Astrocyte of the cerebellum (primary cell): ENCODE results near the gene TFDP2.
"Not testable (repeated sequence)": the region's sequence is repeated elsewhere in the genome, so short reads cannot be mapped to it uniquely, and the experiment has no call there.

Source experiments
- DNase-seq: peaks from one replicate; pipeline ENCODE4 v3.0.0-alpha.2; 2011; ENCODE audit warnings: low read depth
- H3K4me3 ChIP-seq: 2 replicates; pipeline ENCODE4 v1.5.1; 2011; ENCODE audit warnings: mild to moderate bottlenecking, low read depth, low read length, moderate library complexity
- in situ Hi-C: cut with HindIII; loops from 2 replicates; pipeline ENCODE4 v1.10.0; 2017; ENCODE audit warnings: low sequenced_read_pairs
- TF ChIP-seq, protein P1 (sequence below): IDR thresholded peaks from 2 replicates; pipeline ENCODE4 v1.5.1; 2012; ENCODE audit warnings: low read length, low read depth, moderate library complexity, mild to moderate bottlenecking; ENCODE audit errors: missing control alignments

Gene TFDP2

DNA sequence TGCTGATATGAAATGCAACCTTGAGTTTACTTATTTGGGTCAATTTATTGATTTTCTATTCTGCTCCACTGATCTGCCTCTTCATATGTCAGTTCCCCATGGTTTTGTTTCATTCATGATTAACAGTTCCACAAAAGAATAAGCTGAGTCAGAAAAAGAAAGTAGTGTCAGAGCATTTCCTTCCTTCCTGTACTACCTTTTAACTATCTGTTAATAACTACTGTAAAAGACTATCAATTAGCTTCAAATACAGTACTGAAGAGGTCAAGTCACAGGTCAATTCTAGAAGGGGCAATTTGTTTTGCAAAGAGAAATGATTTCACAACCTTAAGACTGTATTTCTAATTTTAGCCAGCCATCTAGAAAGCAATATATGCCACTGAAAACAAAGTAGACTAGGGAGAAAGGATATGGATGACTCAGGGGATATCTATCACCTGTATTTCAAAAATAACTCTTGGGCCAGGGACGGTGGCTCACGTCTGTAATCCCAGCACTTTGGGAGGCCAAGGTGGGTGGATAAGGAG, 129.5 kb downstream of the TFDP2 start:
- no peak for DNase-seq
- TF ChIP-seq, protein P1, sequence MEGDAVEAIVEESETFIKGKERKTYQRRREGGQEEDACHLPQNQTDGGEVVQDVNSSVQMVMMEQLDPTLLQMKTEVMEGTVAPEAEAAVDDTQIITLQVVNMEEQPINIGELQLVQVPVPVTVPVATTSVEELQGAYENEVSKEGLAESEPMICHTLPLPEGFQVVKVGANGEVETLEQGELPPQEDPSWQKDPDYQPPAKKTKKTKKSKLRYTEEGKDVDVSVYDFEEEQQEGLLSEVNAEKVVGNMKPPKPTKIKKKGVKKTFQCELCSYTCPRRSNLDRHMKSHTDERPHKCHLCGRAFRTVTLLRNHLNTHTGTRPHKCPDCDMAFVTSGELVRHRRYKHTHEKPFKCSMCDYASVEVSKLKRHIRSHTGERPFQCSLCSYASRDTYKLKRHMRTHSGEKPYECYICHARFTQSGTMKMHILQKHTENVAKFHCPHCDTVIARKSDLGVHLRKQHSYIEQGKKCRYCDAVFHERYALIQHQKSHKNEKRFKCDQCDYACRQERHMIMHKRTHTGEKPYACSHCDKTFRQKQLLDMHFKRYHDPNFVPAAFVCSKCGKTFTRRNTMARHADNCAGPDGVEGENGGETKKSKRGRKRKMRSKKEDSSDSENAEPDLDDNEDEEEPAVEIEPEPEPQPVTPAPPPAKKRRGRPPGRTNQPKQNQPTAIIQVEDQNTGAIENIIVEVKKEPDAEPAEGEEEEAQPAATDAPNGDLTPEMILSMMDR: no peak
- H3K4me3 ChIP-seq: no peak overlapping the region
- in situ Hi-C loops: no loop called here

DNA sequence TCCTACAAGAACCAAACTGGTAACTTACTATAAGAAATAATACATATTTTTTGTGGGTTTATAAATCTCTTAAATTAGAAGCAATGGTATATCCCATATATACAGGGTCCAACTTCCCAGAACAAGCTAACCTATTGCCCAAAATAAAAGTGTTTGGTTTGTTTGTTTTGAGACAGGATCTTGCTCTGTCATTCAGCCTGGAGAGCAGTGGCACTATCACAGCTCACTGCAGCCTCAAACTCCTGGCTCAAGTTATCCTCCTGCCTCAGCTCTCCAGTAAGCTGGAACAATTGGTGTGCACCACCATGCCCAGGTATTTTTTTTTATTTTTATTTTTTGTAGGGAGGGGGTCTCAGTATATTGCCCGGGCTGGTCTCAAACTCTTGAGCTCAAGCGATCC, 135.4 kb downstream of the TFDP2 start:
- in situ Hi-C loops: no loop called here
- H3K4me3 ChIP-seq: no peak overlapping the region
- DNase-seq: no peak
- TF ChIP-seq, protein P1: no peak

DNA sequence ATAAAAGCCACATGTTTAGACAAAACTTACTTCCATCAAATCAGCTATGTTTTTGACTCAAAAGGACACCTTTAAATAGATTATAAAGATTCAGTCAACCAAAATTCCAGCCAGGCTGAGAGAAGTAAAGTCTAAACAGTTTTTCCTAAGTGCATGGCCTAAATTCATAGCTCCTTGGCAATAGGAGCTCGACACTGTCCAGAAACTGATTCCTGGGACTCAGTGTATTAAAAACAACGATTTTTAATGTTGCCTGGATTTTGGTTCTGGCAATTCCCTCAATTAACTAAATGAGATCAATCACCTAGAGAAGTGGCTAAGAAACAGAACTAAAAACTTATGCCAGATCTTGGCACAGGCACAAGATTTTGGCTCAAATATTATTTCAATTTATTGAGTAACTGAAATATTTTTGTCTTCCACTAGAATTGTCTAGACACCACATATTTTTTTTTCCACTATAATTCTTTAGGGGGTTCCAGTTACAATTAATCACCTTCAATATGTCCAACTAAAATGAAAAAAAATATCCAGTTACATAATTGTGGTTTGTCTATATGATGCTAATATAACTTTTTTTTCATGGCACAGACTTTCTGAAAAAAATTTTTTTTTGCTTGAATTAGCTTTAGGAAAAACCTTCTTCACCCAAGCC, 135.9 kb downstream of the TFDP2 start:
- in situ Hi-C loops: no loop called here

DNA sequence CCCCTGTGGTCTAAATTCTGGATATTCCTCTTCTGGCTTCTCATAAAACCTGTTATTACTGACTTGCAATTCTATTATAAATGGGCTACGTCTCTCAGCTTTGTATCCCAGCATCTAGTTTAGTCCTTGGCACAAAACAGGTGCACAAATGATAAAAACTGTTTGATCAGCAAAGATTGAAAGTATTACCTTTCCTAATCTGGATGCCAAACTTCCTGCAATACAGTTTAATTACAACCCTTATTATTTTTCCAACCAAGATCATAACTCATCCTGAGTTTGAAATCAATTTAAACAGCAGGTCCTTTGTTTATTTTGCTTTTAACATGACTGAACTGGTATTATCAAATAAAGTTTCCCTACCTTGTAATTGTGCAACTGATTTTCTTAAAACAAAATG, 140.3 kb downstream of the TFDP2 start:
- DNase-seq: no peak
- no peak overlapping the region for H3K4me3 ChIP-seq
- in situ Hi-C loops: no loop called here
- TF ChIP-seq, protein P1: no peak

More for the DNA sequence above, 135.9 kb downstream of the TFDP2 start:
- no peak overlapping the region for H3K4me3 ChIP-seq
- no peak for DNase-seq
- TF ChIP-seq, protein P1: no peak

DNA sequence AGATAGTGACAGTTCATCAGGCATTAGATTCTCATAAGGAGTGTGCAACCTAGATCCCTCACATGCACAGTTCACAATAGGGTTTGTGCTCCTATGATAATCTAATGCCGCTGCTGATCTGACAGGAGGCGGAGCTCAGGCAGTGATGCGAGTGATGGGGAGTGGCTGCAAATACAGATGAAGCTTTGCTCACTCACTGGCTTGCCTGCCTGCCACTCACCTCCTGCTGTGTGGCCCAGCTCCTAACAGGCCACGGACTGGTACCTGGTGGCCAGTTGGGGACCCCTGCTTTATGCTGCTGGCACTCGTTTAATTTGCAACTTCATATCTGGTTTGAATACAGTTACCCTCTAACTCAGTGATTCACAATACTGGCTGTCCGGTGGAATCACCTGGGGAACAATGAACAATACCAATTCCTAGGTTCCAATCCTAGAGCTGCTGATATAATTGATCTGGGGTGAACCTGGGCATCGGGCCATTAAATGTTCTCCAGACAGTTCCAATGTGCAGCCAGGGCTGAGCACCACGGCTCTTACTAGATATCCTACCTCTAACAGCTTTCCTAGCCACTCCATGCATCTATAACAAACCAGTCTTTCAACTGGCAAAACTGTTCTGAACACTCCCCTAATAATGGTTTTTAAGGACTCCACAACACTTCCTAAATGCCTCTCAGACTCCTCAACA, 141.5 kb downstream of the TFDP2 start:
- H3K4me3 ChIP-seq: no peak overlapping the region
- DNase-seq: no peak
- in situ Hi-C loops: no loop called here
- TF ChIP-seq, protein P1: no peak

DNA sequence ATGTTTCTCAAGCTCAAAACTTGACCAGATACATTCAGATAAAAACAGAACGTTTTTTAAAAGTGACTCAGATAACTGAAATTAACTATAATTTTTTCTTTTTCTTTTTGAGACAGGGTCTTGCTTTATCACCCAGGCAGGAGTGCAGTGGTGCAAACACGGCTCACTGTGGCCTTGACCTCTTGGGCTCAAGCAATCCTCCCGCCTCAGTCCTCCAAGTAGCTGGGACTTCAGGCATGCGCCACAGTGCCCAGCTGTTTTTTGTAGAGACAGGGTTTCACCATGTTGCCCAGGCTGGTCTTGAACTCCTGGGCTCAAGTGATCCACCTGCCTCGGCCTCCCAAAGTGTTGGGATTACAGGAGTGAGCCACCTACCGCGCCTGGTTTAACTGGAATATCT, 144.4 kb downstream of the TFDP2 start:
- DNase-seq, H3K4me3 ChIP-seq, in situ Hi-C loops: not testable (repeated sequence)

DNA sequence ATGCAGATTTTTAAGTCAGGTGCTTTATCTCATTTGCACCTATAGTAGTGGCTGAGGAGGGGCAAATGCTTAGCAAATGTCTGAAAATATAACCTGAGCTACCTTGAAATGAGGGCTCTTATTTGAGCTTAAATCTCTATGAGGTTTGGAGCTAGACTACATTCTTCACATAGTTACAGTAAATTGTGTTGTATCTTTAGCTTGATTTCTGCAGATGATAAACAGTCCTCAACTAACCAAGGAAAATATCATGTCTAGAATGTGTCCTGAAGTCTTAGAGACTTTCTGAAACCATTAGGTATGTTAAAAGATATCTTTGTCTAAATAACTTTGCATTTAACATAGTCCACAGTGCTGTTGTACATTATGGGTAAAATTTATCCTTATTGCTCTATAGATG, 145.3 kb downstream of the TFDP2 start:
- H3K4me3 ChIP-seq: no peak overlapping the region
- TF ChIP-seq, protein P1: no peak
- no peak for DNase-seq
- in situ Hi-C loops: no loop called here
